ENCODE results near the gene KCNK4.

KCNK4 gene

DNA sequence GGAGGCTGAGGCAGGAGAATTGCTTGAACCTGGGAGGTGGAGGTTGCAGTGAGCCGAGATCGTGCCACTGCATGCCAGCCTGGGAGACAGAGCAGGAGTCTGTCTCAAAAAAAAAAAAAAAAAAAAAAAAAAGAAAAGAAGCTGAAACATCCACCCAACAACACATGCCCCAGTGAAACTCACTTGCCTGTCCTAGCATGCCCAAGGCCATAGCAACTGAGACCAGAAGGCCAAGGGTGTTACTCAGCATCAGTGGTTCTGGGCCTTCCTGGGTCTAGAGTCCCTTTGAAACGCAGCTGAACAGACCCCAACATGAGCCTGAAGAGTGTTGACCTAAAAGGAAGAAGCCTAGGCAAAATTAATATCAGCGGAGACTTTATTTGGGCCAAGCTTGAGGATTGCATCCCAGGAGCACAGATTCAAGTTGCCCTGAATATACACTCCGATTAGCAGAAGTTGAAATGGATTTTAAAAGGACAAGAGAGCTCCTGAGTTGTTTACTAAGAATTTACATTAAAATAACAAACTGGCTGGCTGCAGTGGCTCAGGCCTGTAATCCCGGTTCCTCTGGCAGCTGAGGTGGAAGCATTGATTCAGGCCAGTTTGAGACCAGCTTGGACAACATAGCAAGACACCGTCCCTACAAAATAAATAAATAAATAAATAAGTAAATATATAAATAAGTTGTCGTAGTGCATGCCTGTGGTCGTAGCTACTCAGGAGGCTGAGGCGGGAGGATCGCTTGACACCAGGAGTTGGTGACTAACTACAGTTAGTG is 33.8 kb downstream of the KCNK4 start:
- no peak for DNase-seq (ENCODE audit: low read depth in 2 of 2)

DNA sequence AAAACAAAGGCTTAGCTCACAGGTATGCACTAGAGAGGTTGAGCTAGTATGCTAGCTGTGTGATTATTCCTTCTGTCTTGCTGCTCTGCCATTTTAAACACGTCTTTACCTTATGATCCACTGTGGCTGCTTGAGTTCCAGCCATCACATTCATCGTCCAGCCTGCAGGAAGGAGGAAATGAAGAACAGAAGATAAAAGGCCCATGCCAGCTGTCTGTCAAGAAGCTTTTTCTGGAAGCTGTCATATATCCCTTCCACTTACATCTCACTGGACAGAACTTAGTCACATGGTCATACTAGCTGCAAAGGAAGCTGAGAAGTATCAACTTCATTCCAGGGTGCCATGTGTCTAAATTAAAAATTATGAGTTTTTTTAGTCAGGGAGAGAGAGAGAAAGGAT is 36.3 kb downstream of the KCNK4 start:
- DNase-seq (ENCODE audit: low read depth in 2 of 2) = no peak

DNA sequence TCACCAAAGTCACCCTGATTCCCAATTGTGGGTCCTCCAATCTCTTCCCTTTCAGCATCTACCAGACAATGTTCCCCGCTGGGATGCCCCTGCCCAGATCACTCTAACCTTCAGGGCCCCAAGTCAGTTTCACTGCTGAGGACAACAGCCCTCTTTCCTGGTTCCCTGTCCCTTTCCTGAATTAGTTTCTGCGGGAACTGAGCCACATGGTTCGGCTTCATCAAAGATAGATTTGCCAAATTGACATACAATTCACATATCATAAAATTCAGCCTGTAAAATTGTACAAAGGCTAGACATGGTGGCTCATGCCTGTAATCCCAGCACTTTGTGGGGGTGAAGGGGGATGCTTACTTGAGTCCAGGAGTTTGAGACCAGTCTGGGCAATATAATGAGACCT is 36.9 kb downstream of the KCNK4 start:
- no peak for DNase-seq (ENCODE audit: low read depth in 2 of 2)

DNA sequence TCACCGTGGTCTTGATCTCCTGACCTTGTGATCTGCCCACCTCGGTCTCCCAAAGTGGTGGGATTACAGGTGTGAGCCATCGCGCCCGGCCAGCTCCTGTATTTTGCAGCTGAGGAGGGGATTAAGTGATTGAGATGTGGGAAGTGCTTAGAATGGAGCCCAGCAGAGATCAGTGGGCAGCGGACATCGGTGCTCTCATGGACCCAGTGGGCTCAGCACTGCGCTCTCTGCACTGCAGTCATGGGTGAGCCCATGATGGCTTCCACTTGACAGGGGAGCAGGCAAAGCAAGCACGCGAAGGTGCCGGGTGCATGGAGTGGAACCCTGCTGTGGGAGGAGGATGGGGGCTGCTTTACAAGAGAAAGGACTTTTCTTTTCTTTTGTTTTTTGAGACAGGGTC is 39.8 kb downstream of the KCNK4 start:
- DNase-seq (ENCODE audit: low read depth in 2 of 2) = no peak

DNA sequence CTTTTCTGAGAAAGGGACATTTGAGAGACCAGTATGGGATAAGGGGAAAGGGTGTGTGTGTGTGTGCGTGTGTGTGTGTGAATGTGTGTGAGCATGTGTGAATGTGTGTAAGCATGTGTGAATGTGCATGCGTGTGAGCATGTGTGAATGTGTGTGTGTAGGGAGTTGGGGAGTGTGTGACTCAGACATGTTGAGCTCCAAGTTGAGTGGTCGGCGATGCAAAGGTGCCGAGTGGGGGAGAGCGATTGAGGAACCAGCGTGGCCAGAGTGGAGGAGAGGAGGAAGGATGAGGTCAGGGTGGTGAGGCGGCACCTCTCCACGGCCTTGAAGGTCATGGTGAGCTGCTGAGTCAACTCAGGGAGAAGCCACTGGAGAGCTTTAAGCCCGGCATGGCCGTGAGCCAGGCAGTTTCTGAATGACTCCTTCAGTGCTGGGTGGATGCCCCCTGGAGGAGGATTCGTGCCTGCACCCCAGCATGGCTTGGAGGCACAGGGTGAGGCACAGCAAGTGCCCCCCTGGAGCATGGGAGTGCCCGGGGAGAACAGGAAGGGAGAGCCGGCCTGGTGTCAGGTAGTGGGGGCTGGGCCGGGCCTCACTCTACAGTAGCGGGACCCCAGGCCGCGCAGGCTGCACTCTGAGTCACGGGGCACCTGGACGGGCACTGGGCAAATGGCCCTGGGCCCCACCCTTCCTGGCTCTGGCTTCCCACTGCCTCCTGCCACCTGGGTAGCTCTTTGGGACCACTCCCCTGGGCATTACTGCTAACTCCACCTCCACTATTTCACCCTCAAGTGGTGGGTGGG is 40.7 kb downstream of the KCNK4 start:
- DNase-seq (ENCODE audit: low read depth in 2 of 2) = peak; percentile 46 to 69

DNA sequence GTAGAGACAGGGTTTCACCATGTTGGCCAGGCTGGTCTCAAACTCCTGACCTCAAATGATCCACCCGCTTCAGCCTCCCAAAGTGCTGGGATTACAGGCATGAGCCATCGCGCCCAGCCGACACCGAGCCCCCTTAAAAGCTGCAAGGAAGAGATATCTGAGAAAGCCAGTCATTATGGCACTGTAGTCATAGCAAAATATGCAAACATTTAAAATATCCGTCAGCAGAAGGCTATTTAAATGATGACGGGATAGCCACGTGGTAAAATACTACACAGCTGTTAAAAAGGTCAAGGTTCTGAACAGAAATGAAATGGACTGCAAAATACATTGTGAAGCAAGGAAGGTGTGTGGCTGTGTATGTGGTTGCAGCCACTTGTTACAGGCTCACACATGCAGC is 42.5 kb downstream of the KCNK4 start:
- DNase-seq (ENCODE audit: low read depth in 2 of 2) = no peak

DNA sequence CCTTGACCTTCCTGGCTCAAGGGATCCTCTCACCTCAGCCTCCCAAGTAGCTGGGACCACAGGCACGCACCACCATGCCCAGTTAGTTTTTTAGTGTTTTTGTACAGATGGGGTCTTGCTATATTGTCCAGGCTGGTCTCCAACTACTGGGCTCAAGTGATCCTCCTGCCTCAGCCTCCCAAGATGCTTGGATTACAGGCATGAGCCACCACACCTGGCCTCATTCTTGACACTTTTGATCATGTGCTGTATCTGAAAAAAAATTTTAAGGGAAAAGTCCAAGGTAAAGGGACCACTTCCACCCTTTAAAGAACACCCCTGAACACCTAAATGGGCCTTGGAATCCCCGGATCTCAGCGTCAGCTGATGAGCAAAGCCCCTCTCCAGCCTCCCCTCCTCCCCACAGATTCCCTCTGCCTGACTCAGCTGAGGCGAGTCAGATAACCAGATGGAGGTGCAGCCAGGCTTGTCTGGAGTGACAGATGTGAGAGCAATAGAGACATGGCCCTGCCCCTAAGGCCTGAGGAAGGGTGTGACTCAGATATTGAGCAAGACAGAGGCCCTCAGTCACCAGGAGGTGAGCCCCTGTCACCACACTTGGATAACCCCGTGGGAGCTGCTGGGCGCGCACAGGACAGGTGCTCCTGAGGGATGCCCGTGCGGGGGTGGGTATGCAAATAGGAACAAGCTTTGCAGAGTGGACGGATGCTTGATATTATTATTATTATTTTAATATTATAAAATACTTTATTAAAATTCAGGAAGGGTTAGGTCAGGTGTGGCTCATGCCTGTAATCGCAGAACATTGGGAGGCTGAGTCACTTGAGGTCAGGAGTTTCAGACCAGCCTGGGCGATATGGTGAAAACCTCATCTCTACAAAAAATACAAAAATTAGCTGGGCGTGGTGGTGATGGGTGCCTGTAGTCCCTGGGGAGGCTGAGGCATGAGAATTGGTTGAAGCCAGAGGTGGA is 43.9 kb downstream of the KCNK4 start:
- no peak for DNase-seq (ENCODE audit: low read depth in 2 of 2)

DNA sequence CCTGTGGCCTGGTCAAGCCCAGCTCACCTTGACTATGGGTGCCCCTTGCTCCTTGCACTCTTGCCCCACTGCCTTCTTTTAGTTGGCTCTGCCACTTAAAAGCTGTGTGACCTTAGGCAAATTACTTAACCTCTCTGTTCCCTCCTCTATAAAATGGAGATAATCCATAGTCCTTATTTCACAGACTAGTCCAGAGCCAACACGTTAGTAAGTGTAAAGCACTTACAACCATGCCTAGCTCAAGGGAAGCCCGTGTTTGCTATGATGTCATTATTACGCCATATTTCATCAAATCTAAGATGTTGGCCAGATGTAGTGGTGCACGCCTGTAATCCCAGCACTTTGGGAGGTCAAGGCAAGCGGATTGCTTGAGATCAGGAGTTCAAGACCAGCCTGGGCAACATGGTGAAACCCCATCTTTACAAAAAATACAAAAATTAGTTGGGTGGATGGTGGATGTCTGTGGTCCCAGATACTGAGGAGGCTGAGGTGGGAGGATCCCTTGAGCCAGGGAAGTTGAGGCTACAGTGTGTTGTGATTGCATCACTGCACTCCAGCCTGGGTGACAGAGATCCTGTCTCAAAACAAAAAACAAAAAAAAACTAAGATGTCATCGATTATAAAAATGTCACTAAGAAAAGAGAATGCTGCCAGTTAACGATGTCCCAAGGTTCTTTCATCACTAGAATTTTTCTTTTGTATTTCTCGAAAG is 46.6 kb downstream of the KCNK4 start:
- no peak for DNase-seq (ENCODE audit: low read depth in 2 of 2)

DNA sequence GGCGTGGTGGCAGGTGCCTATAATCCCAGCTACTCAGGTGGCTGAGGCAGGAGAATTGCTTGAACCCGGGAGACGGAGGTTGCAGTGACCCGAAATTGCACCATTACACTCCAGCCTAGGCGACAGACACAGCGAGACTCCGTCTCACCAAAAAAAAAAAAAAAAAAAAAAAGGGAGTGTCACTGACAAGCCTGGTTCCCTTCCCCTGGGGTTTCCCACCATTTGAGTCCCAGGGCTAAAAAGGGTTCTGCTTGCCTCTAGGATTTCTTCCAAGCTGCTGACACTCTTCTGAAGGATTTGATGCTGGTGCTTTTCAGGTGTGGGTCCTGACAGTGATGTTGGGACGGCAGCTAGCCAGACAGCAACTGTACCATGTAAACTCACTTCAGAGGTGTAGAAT is 47.6 kb downstream of the KCNK4 start:
- no peak for DNase-seq (ENCODE audit: low read depth in 2 of 2)

DNA sequence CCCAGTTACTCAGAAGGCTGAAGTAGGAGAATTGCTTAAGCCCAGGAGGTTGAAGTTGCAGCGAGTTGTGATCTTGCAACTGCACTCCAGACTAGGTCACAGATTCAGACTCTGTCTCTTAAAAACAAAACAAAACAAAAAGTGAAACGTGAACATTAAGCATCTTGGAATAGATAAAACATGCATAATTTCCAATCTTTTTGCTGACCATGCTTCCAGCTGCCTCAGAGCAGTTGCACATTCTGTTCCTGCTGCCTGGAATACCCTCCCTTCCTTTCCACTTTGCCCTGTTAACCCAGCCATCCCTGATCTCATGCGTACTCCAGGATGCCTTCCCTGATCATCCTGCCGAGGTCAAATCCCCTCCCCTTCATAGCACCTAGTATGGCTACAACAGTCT is 48.2 kb downstream of the KCNK4 start:
- no peak for DNase-seq (ENCODE audit: low read depth in 2 of 2)

DNA sequence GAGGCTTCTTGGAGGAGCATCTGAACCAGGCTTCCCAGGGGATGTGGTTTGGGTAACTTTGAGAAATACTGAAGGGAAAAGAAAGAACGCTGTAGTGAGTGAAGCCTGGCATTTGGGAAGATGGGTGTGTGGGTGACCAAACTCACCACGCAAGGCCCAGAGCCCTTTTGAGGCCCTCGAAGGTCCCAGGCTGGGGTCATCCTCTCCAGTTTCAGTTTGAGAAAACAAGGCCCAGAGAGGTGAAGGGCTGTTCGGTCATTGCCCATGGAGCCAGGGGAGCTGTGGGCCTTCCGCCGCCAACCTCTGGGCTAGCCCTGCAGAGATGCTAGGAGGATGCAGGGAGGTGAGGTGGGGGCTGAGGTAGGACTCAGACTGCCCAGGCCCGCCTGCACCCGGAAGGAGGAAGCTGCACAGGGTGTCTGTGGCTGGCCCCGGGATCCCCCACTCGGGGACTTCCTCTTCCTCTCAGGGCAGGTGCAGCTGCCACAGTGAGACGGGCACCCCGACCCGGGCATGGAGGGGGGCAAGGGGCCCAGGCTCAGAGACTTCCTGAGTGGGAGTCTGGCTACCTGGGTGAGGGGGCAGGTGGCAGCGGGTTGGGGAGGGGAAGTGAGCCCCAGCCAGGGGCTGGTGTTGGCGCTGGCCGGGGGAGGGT is 48.8 kb downstream of the KCNK4 start, which contains the start of gene CCDC88B:
TSS of gene CCDC88B (plus strand) at position 451 of the 655 bp plus-strand sequence. CDS start at position 514, 63 bp downstream.
- peak; percentile 64 to 68 for DNase-seq (ENCODE audit: low read depth in 2 of 2)

DNA sequence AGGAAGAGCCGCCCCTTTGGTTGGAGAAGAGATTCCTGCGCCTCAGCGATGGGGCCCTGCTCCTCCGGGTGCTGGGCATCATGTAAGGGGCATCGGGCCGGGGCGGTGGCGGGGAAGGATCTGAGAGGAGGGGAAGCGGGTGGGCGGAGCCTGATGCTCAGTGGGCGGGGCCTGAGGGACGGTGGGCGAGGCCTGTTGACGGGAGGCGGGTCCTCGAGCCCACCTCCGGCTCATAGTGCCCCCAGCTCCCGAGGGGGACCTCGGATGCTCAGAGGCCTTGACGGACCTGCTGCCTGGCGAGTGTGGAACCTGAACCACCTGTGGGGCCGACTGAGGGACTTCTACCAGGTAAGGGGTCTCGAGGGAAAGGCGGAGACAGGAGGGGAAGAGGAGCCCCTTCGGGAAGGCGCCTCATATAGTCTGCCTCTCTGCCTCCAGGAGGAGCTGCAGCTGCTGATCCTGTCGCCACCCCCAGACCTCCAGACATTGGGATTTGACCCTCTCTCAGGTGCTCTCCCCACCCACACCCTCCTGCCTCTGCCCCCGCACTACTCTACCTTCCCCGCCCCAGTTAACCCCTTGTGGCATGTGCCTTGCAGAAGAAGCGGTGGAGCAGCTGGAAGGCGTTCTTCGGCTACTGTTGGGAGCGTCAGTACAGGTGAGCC is 49.7 kb downstream of the KCNK4 start:
- peak; percentile 66 to 79 for DNase-seq (ENCODE audit: low read depth in 2 of 2)

DNA sequence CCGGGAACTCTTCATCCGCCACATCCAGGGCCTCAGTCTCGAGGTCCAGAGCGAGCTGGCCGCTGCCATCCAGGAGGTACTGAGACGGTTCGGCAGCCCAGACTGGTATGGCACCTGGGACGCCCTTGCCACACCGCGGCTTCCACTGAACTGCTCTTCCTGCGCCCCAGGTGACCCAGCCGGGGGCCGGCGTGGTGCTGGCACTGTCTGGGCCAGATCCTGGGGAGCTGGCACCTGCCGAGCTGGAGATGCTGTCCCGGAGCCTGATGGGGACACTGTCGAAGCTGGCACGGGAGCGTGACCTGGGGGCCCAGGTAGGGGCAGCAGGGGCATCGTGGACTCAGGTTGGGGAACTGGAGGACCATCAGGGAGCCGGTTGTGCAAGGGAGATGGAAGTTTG is 50.3 kb downstream of the KCNK4 start:
- DNase-seq (ENCODE audit: low read depth in 2 of 2) = no peak

DNA sequence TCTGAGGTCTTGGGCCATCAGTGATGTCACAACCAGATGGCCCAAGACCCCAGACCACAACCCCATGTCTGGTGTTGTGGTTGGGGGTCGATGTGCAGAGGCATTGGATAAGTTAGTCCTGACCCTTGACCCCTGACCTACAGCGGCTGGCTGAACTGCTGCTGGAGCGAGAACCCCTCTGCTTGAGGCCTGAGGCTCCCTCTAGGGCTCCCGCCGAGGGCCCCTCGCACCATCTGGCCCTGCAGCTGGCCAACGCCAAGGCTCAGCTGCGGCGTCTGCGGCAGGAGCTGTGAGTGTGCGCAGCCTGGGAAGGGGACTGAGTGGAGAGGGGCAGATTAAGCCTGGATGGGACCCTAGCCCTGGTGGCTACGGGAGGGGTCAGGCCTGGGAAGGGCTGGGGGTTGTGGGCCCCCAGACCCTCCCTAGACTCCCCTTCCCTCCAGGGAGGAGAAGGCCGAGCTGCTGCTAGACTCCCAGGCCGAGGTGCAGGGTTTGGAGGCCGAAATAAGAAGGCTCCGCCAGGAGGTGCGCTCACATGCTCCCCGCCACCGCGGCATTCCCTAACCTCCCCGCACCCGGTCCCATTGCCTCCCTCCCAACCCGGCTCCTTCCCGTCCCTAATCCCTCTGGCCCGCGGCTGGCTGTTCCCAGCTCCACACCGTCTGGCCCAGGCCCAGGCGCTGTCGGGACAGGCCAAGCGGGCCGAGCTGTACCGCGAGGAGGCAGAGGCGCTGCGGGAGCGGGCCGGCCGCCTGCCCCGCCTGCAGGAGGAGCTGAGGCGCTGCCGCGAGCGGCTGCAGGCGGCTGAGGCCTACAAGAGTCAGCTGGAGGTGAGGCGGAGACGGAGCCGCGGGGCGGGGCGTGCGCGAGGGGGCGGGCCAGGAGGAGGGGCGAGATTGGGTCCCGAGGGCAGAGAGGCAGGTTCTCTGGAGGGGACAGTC is 51.0 kb downstream of the KCNK4 start:
- DNase-seq (ENCODE audit: low read depth in 2 of 2) = peak; percentile 86 to 90

DNA sequence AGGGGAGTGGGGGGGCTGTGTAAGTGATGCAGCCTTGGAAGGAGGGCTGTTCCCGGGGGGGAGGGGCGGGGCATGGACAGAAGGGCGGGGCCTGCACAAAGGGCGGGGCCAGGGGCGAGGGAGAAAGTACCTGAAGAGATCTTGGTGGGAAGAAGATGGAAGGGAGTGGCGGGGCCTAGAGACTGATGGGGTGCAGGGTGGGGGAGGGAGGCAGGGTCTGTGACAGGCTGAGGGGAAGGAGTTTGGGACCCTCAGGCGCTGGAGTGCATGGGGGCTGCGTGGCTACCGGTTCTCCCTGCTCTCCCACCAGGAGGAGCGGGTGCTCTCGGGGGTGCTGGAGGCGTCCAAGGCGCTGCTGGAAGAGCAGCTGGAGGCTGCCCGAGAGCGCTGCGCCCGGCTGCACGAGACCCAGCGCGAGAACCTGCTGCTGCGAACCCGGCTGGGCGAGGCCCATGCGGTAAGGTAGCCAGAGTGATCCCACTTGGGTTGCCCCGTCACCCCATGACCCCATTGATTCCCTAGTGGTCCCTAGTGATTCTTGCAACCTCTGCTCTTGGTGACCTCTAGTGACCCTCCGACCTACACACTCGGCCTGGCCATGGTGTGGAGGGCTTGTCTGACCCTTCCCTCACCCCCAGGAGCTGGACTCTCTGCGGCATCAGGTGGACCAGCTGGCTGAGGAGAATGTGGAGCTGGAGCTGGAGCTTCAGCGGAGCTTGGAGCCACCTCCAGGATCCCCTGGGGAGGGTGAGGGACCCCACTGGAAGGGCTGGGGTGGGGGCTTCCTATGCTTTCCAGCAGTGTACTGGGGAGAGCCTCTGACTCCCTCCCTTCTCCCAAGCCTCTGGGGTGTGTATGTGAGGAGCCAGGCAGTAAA is 52.0 kb downstream of the KCNK4 start:
- DNase-seq (ENCODE audit: low read depth in 2 of 2) = no peak

DNA sequence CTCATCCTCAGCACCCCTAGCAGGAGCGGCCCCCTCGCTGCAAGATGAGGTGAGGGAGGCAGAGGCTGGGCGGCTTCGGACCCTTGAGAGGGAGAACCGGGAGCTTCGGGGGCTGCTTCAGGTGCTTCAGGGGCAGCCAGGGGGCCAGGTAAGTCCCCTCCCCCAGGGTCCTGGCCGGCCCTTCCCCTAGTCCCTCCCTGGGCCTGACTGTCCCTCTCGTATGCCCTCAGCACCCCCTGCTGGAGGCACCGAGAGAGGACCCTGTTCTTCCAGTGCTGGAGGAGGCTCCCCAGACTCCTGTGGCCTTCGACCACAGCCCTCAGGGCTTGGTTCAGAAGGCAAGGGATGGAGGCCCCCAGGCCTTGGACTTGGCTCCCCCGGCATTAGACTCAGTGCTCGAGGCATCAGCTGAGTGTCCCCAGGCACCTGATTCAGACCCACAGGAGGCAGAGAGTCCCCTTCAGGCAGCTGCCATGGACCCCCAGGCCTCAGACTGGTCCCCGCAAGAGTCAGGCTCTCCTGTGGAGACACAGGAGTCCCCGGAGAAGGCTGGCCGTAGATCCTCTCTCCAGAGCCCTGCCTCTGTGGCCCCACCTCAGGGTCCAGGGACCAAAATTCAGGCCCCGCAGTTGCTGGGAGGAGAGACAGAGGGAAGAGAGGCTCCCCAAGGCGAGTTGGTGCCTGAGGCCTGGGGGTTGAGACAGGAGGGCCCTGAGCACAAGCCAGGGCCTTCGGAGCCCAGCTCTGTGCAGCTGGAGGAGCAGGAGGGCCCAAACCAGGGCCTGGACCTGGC is 52.9 kb downstream of the KCNK4 start:
- DNase-seq (ENCODE audit: low read depth in 2 of 2) = no peak

DNA sequence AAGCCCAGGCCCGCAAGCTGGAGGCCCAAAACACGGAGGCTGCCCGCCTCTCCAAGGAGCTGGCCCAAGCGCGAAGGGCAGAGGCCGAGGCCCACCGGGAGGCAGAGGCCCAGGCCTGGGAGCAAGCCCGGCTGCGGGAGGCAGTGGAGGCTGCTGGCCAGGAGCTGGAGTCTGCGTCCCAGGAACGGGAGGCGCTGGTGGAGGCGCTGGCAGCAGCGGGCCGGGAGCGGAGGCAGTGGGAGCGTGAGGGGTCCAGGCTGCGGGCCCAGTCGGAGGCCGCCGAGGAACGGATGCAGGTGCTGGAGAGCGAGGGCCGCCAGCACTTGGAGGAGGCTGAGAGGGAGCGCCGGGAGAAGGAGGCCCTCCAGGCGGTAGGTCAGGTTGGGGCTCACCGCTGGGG is 53.7 kb downstream of the KCNK4 start:
- DNase-seq (ENCODE audit: low read depth in 2 of 2) = no peak
